ENCODE results near the gene PFKL.

DNA sequence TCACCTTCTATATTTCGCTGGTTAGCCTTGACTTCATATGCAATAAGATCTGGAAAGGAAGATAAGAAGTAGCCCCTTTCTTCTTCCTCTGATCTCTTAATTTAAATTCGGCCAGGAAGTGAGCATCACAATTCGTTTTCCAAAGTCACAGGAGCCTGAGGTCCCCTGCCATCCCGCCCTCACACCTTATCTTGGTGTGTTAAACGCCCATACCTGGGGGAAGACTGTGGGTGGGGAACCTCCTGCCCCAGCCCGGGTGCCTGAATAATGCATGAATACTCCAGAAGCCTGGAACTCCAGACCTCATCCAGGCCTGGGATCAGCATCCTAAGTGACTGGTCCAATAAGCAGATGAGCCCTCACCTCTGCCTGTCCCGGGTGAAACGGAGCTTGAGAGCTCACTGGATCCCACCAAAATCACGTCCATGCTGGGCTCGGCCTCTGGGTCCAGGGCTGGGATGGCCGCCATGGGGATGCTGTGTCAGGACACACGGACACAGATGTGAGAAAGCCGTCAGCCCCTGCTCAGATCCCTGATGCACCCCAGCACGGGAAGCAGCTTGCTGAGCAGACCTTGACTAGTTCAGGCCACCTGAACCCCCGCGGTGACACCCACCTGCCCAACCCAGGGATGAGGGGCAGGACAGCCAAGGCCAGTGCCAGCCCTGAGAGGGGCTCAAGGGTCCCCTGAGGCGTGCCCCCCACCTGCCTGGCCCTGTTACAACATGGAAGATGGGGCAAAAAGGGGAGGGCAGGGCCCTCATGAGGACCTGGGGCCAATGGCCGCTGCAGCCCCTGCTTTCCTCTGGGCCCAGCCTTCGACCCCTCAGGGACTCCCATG, 38.8 kb upstream of the PFKL start:
- TF ChIP-seq POLR2A (IDR thresholded peaks at IDR 0.05; ENCODE audit: extremely low read depth, insufficient read length) (no peak), MYC (IDR thresholded peaks at IDR 0.05; ENCODE audit: low read depth, low read length) (no peak)
- TF ChIP-seq, protein P1, sequence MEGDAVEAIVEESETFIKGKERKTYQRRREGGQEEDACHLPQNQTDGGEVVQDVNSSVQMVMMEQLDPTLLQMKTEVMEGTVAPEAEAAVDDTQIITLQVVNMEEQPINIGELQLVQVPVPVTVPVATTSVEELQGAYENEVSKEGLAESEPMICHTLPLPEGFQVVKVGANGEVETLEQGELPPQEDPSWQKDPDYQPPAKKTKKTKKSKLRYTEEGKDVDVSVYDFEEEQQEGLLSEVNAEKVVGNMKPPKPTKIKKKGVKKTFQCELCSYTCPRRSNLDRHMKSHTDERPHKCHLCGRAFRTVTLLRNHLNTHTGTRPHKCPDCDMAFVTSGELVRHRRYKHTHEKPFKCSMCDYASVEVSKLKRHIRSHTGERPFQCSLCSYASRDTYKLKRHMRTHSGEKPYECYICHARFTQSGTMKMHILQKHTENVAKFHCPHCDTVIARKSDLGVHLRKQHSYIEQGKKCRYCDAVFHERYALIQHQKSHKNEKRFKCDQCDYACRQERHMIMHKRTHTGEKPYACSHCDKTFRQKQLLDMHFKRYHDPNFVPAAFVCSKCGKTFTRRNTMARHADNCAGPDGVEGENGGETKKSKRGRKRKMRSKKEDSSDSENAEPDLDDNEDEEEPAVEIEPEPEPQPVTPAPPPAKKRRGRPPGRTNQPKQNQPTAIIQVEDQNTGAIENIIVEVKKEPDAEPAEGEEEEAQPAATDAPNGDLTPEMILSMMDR (IDR thresholded peaks at IDR 0.05; ENCODE audit: low read depth, low read length), result no peak
- TF ChIP-seq, protein P2, sequence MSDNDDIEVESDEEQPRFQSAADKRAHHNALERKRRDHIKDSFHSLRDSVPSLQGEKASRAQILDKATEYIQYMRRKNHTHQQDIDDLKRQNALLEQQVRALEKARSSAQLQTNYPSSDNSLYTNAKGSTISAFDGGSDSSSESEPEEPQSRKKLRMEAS (IDR thresholded peaks at IDR 0.05; ENCODE audit: low read depth, low read length), result no peak

Data from NB4 (cell line).